HG03520 (cell line): ENCODE data around the gene BPIFB6.

ENCODE experiments used
- ATAC-seq: cut with Tn5 transposase; IDR thresholded peaks from one replicate; pipeline ENCODE4 v1.9.1; 2021; ENCODE audit warnings: mild to moderate bottlenecking, moderate library complexity; ENCODE audit not compliant: unreplicated experiment

BPIFB6 gene

DNA sequence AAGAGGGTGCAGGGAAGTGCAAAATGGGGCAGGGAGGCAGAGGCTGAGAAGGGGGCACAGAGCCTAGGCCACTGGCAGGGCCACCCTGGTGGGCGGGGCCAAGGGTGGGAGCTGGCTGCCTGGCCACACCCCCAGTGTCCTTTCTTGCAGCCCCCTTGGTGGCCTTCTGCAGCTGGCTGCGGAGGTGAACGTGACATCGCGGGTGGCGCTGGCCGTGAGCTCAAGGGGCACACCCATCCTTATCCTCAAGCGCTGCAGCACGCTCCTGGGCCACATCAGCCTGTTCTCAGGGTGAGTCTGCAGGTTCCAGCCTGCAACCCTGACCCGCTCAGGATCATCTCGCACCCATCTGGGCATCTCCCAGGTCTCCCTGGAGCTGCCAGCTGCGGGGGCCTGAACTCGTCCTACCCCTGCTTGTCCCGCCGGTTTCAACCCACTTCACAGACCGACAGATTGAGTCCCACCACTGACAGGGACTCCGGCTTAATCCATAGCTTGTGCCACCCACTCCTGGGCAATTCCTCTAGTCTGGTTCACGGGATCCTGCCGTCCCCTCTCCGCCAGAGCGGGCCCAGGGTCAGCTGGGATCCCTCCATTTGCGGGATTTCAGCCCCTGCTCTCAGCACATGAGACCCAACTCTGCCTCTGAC, 28.4 kb downstream of the BPIFB6 start:
- no peak for ATAC-seq

- no peak for ATAC-seq
Measured at GRCh38 chr20:33061658-33062028, 30.2 kb downstream of the BPIFB6 start.

DNA sequence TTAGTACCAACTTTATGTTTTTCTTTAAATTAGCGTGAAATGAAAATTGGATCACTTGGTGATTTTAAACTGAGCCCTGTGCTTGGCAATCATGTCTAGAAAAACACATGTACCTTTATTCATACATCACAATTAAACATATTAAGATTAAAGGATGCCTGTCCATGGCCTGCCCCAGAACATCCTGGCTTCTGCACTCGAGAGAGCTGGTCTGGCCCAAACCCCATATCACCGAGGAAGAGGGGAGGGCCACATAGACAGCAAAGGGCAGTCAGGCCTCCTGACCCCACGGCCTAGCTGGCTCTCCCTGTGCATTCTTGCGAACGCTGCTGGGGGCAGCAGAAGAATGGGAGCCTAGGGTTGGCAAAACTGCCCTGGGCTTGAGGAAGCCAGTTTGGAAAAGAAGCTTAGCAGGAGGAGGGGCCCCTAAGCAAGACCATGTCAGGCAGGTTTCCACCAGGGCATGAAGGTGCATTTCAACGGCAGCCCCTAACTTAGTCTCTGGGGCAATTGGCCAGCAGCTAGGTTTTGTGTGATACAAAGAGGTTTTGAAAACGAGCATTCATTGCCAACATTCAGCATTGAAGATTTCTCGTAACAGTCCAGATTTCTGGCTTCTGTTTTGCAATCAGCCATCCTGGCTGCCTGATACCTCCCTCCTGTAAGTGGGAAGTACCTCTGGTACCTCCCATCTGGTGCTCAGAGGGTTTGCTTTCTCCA, 30.8 kb downstream of the BPIFB6 start:
- ATAC-seq = no peak

- ATAC-seq = no peak
Measured at GRCh38 chr20:33062825-33063149, 31.3 kb downstream of the BPIFB6 start.

DNA sequence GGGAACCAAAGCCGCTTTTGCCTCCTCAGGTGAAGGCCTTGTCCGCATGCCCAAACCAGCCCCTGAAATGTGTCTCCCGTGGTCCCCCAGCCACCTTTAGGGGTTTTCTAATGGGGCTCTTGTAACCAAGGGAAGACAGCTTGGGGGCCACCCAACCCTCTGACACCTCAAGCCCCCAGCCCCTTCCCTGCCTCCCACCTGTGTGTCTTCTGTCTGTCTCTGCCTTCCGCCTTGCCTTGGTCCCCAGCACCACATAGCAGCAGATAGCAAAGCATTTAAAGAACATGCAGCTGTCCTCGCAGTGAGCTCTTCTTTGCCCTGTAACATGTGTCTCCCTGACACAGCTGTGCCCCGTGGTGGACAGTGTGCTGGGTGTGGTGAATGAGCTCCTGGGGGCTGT, 31.8 kb downstream of the BPIFB6 start:
- no peak for ATAC-seq

DNA sequence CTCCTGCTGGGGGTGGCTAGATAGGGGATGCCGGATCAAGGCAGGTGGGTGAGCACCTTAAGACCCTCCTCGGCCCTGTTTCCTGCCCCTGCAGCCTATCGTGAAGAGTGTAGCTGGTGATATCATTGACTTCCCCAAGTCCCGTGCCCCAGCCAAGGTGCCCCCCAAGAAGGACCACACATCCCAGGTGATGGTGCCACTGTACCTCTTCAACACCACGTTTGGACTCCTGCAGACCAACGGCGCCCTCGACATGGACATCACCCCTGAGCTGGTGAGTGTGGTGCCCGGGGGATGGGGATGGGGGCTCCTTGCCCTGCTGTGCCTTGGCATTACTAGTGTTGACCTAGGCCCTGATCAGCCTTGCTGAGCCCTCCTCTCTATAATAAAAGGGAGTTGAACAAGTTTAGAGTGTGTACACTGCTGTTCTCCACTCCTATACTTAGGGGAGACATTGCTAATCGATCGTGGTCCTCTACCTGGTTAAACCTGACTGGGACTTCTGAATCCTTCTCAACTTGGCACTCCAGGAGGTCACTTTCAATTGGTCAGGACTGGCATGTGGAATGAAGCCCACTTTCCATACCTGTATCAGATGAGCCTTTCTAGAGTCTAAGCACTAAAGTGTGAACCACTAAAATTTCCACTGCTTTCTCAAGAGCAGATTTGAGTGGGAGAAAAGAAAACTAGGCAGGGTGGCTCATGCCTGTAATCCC, 33.3 kb downstream of the BPIFB6 start:
- ATAC-seq = no peak

GRCh38 chr20:33065785-33066184, 34.3 kb downstream of the BPIFB6 start:
- no peak for ATAC-seq

GRCh38 chr20:33067806-33068205, 36.4 kb downstream of the BPIFB6 start:
- ATAC-seq = no peak

- ATAC-seq = no peak
Measured at GRCh38 chr20:33068251-33068939, 36.9 kb downstream of the BPIFB6 start.

- no peak for ATAC-seq
Measured at GRCh38 chr20:33069673-33070072, 38.2 kb downstream of the BPIFB6 start.

DNA sequence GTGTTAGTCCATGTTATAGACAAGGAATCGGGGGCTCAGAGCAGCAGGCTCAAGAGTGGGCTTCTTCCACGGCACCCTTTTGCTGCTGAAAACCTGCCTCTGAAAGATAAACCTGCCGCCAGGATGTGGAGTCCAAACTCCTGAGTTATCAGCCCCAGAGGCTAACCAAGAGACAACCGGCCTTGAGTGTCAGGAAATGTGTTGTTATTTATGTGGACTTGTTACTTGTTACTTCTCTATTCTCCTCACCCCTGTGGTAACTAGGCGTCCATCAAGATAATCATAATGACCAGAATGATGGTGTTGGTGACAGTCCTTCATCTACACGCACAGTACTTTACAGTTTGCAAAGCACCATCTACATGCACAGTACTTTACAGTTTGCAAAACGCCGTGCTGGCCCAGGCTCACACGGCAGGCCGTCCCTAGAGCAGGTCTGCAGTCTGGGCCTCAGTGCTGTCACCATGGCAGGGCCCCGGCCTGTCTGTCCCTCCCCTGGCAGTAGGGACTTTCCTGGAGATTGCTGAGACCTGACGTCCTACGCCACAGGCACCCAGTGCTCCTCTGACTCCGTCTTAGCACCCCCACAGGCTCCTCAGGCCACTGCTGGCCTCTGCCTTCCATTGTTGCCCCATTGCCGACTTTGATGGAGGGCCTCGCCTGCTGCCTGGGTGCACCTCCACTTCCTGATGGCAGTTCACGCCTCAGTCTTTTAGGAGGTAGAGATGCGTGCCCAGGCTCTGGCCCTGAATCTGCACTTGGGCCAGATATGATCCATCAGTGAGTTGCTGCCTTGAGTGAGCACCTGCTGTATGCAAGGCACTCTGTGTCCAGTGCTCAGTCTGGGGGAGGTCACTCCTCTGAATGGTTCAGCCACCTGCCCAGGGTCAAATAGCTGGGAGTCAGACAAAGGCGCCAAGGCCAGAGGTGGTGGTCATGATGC, 38.9 kb downstream of the BPIFB6 start:
- ATAC-seq = no peak

DNA sequence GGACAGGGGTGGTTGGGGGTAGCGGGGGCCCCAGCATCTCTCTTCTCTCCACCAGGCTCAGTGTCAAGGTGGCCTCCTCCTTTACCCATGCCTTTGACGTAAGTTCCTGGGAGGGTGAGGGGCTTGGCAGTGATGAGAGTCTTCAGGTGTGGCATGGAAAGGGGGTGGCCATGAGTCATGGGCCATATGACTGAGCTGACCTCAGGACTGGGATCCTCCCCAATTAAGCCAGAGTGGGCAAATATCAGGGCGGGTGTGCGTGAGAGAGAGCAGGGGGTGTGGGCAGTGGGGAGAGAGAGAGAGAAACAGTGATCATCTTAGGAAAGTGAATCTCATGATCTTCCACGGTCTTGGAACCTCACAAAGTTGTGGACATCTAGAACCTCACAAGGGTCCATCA, 39.8 kb downstream of the BPIFB6 start:
- no peak for ATAC-seq

DNA sequence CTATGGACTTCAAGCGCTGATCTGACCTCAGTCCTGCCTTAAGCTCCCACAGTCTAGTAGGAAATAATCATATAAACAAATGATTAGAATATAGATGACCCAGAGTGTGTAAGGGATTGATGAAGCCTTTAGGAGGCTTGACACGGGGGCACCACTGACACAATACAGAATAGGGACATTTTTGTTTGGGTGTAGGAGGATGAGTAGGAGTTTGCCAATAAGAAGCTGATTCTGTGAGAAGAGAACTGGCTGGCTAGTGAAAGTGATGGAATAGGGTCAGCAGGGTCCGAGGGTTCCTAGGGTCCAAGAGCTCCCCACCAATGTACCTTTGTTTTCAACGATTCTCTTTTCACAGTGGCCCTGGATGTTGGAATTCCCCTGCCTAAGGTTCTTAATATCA, 40.9 kb downstream of the BPIFB6 start:
- ATAC-seq = no peak

DNA sequence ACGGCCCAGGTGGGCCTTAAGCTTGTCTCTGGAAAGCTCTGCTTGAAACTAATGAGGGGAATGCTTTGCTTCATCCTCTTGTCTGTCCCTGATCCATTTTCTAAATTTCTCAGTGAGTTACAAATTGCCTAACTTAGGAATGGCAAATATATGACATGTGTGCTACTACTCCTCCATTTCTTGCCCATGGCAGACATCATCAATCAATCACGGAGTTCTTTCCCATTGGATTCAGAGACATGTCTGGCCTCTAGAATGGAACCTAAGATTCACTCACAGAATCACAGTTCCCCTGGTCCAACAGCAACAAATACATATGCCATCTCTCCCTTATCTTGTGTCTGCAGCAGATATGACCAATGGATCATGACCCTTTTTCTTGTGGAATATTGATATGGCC, 41.4 kb downstream of the BPIFB6 start:
- no peak for ATAC-seq

DNA sequence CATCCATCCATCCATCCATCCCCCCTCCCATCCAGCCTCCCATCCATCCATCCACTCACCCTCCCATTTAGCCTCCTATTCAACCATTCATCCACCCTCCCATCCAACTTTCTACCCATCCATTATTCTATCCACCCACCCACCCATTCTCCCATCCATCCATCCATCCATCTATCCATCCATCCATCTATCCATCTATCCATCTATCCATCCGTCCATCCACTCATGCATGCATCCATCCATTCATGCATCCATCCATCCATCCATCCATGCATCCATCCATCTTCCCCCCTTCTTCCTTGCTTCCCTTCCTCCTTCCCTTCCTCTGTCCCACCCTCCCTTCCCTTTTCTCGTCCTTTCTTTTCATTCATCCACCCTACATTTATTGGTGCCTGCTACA, 43.2 kb downstream of the BPIFB6 start:
- no peak for ATAC-seq

DNA sequence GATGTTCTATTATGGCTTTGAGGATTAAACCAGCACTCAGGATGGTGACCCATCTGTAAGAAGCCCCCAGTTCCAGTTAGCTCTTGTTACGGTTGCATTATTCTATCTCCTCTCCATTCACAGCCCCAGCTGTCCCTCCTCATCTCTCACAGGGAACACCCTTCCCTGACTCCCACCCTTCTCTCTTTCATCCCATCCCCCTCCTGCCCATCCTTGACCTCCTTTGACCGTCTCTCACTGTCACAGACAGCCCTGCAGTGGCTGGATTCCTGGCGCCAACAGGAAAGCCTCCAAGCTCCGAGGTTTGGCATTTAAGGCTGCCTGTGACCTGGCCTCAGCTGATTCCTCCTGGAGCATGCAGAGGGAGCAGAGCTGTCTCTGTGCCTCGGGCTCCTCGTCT, 43.8 kb downstream of the BPIFB6 start:
- no peak for ATAC-seq

- no peak for ATAC-seq
Measured at GRCh38 chr20:33076662-33077372, 45.4 kb downstream of the BPIFB6 start.

DNA sequence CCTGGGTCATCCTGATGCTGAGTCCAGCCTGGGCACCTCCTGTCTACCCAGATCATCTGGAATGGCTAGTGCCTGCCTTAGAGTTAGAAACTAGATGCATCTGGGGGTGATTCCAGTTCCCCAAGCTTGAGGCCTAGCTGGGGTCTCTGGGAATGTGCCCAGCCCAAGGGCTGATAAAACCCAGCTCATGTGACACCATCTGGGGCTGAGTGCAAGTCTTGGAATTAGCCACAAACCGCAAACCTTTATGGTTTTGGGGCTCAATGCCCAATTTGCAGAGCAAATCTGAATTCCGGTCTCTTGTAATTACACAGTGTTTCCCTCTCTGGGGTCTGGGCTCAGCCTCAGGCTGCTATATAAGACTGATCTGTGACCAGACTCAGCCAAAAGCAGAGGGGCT, 47.8 kb downstream of the BPIFB6 start, which contains the start of gene BPIFB4:
BPIFB4 (plus strand) TSS at position 385 of the 400 bp plus-strand sequence. CDS start 1,884 bp downstream, outside the sequence.
- ATAC-seq = no peak

DNA sequence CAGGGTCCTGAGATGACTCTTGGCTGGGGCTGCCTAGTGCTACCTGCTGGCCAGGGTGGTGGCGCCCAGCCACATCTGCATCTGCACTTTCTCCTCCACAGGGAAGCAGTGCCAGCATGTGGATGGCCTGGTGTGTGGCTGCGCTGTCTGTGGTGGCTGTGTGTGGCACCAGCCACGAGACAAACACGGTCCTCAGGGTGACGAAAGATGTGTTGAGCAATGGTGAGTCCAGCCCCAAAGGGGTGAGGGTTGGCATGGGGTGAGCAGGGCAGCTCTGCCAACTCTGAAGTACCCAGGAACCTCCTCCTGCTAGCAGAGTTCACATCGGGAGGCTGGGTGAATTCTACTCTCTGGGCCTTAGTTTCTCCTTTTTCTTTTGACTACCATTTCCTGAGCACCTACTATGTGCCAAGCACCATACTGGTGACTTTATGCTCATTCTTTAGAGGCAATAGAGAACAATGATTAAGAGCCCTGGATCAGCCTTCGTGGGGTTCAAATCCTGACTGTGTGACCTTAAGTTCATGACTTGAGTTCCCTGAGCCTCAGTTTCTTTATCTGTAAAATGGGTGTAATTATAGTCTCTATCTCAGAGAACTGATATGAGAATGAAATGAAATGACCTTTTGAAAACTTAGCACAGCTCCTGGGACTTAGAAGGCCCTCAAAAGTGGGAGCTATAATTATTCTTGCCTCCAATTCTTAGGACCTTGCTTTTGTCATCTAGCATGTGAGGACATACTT, 50.1 kb downstream of the BPIFB6 start:
- ATAC-seq = no peak
